ENCODE measurements around the gene C1D.

DNA sequence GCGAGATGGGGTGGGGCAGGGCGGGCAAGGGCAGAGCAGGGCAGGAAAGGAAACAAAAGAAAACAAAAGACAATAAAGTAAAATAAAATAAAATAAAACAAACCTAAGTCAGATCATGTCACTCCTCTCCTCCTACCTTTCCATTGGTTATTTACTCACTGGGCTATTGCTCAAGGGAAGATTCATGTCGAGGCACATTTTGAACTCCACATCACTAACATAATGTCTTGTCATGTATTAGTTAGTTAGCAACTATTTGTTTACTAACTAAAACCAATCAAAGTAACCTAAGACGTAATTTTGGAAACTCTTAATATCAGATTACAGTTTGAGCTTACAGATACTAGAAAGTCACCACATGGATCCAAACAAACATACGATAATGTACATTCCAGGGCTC, 2.2 kb downstream of the C1D start:
- TF ChIP-seq TAF1 (IDR thresholded peaks at IDR 0.05; ENCODE audit: low read depth, low read length) = no peak
- TF ChIP-seq POLR2A (IDR thresholded peaks at IDR 0.05; ENCODE audit: low read depth, low read length) = no peak
- no peak for TF ChIP-seq POLR2AphosphoS5 (IDR thresholded peaks at IDR 0.05; ENCODE audit: low read depth, low read length)
- no peak for TF ChIP-seq SPI1 (IDR thresholded peaks at IDR 0.05; ENCODE audit: low read depth, low read length)
- TF ChIP-seq PAX5 (IDR thresholded peaks at IDR 0.05; ENCODE audit: insufficient read depth, low read length, severe bottlenecking) = no peak
- no peak for TF ChIP-seq POU2F2 (IDR thresholded peaks at IDR 0.05; ENCODE audit: low read depth, low read length)

Data from GM12891 (cell line).